Esophagus squamous epithelium (tissue), 4 donors: ENCODE data around the gene CD99L2.

Source experiments
- CTCF ChIP-seq, 6 experiments: fragments of 450-650 bp in 4 of 6; fragments of 200-600 bp in 2 of 6; sonication (generic) in 2 of 6; IDR thresholded peaks; one replicate each; pipeline ENCODE4 v1.5.1; 2016 to 2019; ENCODE audit warnings: antibody characterized with exemption in 6 of 6, mild to moderate bottlenecking in 4 of 6, moderate library complexity in 4 of 6
- POLR2A ChIP-seq, 4 donors: fragments of 450-650 bp; IDR thresholded peaks; one replicate each; pipeline ENCODE4 v1.6.1; 2017; ENCODE audit warnings: antibody characterized with exemption in 4 of 4, mild to moderate bottlenecking in 4 of 4, moderate library complexity in 3 of 4

GRCh38 chrX:150845091-150845490, 53.4 kb downstream of the CD99L2 start:
- no peak for TF ChIP-seq POLR2A (IDR thresholded peaks at IDR 0.05)
- no peak for TF ChIP-seq CTCF (IDR thresholded peaks at IDR 0.05)
